Cerebellar cortex (tissue), 1 donor: ENCODE measurements around the gene BCL2L15.

Source experiments
- DNase-seq: peaks from one replicate; pipeline ENCODE4 v3.0.0-alpha.2; 2015; ENCODE audit warnings: low spot score

The BCL2L15 gene

GRCh38 chr1:113905435-113905861 lies 18.1 kb upstream of the BCL2L15 start:
- DNase-seq = peak; percentile 34

DNA sequence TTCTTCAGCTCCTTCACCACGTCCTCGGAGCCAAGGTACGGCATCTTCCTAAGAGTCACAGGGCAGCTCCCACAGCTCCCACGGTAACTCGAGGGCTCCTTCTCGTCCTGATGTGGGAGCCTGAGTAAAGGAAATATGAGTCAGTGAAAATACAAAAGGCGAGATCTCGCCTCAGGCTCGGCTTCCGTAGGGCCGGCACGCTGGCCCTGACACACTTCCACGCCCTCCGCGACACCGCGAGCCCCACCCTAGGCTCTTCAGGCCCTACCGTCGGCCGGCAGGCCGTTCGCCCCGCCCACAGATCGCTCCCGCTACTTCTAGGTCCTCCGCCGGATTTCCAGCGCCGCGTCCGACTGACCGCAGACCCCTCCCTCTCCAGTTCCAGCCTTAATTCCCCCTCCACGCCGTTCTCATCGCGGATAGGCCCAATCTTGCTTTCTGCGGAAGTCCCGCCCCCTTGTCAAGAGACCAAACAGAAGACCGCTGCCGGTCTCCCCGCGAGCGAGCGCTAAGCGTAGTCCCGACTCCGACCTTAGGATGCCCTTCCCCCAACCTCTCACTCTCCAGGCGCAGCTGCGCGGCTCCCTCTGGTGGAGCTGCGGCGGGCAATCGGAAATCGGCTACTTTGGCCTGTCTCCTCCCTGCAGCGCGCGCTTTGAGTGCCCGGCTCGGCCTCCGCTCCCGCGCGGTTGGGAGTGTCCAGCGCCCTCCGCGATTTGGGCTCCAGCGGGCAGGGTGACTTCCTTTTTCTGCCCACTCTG lies 17.5 kb upstream of the BCL2L15 start, which contains the start of the genes AP4B1 and DCLRE1B:
Gene AP4B1 (minus strand): TSS at position 126 of the 761 bp plus-strand sequence. CDS start 82 bp downstream, at position 44.
Gene DCLRE1B (plus strand): TSS at position 653 of the 761 bp plus-strand sequence. CDS start 261 bp downstream, outside the sequence.
- DNase-seq = peak; percentile 99

GRCh38 chr1:113904293-113904673 lies 16.9 kb upstream of the BCL2L15 start:
- no peak for DNase-seq

GRCh38 chr1:113903501-113904292 lies 16.3 kb upstream of the BCL2L15 start:
- no peak for DNase-seq

DNA sequence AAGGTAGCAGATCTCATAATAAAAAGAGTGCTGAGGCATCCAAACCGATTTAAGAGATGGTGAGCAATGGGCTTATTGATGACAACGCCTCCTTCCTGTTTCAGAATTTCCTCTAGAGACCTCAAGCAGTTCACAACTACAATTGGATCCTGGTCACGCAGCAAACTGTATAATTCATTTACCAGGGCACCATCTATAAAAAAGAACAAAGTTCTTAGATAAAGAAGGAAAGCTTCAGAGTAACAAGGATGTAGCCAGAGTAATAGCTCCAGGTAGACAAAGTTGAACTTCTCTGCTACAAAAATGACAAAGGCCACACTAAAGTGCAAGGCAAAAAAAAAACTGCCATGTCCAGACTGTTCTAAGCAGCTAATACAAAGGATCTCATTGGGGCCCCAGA lies 13.8 kb upstream of the BCL2L15 start:
- no peak for DNase-seq

GRCh38 chr1:113899111-113899510 lies 11.7 kb upstream of the BCL2L15 start:
- DNase-seq = no peak

DNA sequence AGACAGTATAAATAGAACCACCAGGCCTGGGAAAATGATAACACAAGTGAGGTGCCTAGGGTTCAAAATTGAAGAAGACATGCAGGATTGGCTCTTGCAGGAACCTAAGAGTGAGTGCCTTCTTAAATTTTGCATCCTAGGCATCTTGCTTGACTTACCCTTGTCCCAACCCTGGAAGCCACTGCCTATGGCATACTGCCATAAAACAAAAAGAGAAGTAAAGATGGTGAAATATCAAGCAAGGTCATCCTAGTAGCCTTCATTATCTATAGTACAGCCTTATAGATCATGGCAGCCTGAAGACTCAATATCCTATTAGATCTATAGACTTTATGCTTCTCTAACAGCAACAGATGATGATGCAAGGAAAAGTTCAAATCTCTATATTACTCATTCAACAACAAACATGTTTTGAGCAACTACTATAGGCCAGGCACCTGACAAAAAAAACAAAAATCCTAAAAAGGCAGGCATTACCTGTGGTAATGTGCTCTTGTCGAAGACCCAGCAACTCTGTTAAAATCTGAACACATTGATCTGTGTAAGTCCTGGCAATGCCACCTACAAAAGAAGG lies 10.9 kb upstream of the BCL2L15 start:
- DNase-seq = no peak

- no peak for DNase-seq
Measured at GRCh38 chr1:113895961-113896360, 8.6 kb upstream of the BCL2L15 start.

DNA sequence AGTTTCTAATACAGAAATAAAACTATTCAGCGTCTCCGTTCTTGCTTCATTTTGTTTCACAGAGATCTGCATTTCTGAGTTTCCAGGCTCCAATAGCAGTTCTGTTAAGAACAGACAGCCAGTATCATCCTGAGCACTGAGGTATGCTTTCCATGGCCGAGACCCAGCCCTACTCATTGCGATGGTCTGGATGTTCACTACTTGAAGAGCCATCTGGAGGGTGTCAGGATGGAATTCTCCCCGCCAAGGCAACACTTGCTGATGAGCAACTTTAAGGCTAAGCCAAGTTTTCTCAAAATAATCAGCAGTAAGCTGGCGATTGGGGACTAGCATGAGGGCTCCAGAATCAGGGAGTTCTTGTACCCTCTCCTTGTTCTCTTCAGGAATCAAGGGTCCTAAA lies 7.7 kb upstream of the BCL2L15 start:
- DNase-seq = peak; percentile 72

GRCh38 chr1:113893267-113893666 lies 5.9 kb upstream of the BCL2L15 start:
- no peak for DNase-seq

DNA sequence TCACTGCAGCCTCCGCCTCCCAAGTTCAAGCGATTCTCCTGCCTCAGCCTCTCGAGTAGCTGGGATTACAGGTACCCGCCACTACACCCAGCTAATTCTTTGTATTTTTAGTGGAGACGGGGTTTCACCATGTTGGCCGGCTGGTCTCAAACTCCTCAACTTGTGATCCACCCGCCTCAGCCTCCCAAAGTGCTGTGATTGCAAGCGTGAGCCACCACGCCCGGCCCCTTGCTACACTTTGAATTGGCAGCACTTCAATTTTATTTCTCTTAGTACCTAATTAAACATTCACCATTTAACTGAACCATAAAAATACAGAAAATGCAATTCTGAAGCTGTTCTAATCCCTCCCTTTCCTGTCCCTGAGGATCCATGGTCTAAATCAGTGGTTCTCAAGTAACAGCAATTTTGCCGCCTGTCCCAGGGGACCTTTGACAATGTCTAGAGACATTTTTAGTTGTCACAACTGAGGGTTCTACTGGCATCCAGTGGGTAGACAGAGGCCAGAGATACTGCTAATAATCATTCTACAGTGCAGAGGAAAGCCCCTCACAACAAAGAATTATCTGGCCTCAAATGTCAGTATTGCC lies 4.3 kb upstream of the BCL2L15 start:
- no peak for DNase-seq

DNA sequence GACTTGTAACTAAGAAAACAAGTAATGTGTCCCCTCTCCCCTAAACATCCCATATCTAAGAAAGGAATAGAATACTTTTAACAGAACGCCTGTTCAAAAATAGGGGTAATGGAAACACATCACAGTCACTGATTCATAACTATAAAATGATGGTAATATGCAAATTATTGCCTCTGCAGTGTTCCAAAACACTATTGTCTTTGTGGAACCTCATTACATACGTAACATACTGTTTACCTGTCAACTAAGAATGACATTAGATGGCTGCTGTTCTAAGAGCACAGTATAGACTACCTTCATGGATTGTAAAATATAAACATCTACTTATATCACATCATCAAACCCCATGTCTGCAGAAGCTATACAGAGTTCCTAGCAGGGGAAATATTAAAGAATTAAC lies 3.4 kb upstream of the BCL2L15 start:
- DNase-seq = no peak

DNA sequence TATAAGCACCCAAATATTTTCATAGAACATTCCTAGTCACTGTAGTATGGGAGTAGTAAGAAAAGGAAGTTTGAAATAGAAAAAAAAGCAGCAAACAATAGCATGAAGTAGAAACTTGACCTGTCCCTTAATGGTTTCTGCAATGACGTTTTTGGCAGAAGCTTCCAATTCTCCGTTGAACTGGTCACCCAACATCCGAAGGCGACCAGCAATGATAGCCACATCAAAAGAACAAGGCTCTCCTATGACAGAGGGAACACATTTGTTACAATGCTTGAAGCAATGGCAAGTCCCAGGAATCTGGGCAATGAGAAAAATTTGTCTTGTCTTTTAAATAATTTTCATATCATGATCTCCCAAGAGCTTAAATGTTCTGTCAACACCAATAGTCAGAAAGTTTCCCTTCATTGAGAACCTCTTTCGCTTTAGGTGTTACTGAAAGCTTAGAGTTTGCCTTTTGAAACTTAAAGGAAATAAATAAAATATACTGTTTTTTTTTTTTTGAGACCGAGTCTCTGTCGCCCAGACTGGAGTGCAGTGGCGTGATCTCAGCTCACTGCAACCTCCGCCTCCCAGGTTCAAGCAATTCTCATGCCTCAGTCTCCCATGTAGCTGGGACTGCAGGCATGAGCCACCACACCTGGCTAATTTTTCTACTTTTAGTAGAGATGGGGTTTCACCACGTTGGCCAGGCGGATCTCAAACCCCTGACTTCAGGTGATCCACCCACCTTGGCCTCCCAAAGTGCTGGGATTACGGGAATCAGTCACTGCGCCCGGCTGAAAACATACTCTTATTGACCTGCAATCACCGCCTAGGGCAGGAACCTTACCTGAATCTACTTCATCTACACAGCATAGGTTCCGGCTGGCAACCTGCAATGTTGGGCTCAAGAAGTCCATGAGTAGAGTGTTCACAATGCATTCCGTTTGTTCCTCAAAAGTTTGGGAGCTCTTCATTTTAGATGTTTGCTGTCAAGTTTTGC lies 672 bp downstream of the BCL2L15 start:
- DNase-seq = no peak

GRCh38 chr1:113881661-113882060 lies 5.7 kb downstream of the BCL2L15 start:
- DNase-seq = peak; percentile 91

DNA sequence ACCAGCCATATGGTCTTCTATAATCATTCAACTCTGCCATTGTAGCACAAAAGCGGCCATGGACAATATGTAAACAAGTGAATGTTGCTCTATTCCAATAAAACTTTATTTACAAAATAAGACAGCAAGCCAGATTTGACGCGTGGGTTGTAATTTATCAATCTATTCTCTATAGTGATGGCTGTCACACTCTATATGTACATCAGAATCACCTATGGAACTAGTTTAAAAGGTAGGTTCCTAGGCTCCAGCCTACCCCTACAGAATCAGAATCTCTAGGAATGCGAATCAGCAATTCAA lies 7.7 kb downstream of the BCL2L15 start:
- no peak for DNase-seq

GRCh38 chr1:113876176-113876575 lies 11.2 kb downstream of the BCL2L15 start:
- DNase-seq = no peak

GRCh38 chr1:113875714-113876113 lies 11.7 kb downstream of the BCL2L15 start:
- DNase-seq = peak; percentile 96

DNA sequence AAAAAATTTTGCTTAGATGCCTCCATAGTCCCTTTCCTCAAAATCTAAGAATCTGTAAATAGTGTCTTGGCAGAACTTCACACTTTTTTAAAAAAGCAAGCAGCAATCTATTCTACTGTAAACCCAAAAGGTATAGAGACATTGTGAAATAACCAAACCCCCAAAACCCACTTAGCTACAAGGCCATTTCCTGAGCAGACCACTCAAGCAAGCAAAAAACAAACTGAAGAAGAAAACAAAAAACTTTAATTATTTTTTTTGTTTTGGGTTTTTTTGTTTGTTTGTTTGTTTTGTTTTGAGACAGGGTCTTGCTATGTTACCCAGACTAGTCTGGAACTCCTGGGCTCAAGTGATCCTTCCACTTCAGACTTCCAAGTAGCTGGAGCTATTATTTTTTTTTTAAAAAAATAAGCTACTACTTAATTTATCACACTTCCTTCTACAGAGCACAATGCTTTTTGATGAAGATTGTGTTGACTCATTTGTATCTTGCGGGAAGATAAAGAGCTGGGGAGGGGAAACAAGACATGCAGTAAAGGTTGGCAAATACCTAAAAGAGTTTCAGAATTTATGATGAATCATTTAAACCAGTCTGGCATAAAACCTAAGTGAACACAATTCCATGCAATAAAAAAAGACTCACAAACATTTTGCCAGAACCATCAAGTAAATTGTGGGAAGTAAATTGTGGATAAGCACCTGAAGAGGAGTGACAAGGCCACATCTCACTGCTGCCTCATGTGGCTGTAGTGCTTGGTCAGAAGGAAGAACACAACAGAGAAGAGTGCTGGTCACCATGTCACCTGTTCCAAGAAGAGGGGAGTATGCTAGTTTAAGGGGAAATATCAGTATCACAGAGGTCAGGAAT lies 13.1 kb downstream of the BCL2L15 start:
- DNase-seq = peak; percentile 39

DNA sequence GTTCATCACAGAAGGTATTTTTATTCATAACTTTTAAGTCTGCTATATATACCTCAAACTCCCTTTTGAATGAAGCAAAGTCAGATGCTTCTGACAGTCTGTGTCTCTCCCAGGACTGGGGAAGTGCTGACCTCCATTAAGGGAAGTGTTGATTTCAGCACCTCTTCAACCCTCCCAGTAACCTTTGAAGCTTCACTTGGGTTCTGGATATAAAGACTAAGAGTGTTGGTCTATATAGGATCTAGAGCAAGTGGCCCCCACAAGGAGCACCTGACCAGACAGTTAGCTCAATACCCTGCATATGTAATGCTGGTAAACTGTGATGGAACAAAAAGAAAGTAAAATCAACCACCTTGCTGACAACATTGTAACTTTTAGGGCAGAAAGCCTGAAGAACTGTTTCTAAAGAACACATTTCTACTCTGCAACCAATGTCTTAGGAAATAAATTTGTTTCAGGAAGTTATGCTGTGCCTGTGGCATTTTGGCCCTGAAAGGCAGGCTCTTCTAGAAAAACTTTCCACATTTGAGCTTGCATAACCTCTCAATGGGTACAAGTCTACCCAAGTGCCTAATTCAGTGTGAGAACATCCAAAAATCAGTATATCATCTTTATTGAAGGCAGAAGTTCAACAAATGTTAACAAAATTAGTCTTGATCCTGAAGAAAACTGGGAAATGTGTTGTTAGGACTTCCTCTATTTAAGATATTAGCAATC lies 15.0 kb downstream of the BCL2L15 start:
- DNase-seq = no peak
